Myocyte (in vitro differentiated cells): ENCODE measurements around the gene ATP1A1. TPM values are rescaled to one million over a fixed set of nuclear protein-coding genes. Genes with fewer than 3 reads are reported as not detected.

Experiments
- DNase-seq: peaks from one replicate; pipeline ENCODE4 v3.0.0-alpha.2; 2012; ENCODE audit warnings: low read depth
- polyA plus RNA-seq: library from polyadenylated mRNA; unstranded; fragments of >200 nt; gene quantifications from one replicate; pipeline ENCODE4 v1.2.1, GENCODE V29; 2012; ENCODE audit warnings: missing spikeins
- total RNA-seq: library from RNA; depleted of rRNA; stranded (reverse); fragments of >200 nt; gene quantifications from 2 replicates; pipeline ENCODE4 v1.2.3, GENCODE V29; 2014

ATP1A1 gene
- 235 and 302 TPM in 2 replicates for total RNA-seq
- 275 TPM for polyA plus RNA-seq

DNA sequence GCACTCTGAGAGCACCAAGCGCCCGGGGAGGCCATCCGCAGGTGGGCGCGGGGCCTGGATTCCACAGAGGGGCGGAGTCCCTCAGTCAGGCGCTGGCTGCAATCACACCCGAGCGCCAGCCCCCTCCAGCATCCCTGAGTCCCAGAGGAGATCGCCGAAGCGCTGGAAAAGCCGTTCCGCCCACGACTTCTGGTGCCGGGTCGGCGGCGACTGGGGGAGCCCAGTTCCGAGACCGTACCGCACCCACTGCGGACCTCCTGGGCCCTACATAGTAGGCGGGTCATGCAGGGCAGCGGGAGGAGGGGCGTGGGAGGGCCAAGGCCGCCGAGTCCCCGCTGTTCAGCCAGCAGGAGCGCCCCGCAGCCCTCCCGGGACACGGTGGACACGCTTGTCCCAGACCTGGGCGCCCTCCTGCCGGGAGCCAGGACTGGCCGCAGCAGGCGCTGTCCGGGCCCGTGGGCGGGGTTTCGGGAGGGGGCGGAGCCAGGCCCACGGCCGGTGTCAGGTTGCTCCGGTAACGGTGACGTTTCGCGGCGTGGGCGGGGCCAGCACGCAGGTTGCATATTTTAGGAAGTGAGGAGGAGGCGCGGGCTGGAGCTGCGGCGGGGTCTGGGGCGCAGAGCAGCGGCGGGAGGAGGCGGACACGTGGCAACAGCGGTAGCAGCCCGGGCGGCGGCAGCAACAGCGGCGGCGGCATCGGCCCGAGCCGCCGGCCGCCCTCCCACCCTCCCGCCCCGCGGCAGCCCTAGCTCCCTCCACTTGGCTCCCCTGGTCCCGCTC, at the start of gene ATP1A1:
TSS of gene ATP1A1 (plus strand) at position 594 of the 780 bp plus-strand sequence. CDS start 268 bp downstream, outside the sequence.
- DNase-seq, result peak; percentile 92

DNA sequence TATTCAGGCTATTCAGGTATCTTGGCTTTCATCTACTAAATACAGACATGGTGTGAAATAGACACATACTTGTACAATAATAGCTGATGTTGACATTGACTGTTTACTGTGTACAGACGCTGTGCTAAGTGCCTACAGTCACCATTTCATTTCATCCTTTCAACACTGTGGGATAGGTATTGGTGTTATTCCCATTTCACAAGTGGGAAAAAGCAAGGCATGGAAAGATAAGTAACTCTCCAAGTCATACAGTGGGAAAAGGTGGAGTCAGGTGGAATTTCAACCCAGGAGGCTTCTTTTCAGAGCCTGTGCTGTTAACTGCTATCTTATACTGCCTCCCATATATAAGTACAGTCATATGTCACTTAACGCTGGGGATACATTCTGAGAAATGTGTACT, 49.6 kb upstream of the ATP1A1 start:
- no peak for DNase-seq

DNA sequence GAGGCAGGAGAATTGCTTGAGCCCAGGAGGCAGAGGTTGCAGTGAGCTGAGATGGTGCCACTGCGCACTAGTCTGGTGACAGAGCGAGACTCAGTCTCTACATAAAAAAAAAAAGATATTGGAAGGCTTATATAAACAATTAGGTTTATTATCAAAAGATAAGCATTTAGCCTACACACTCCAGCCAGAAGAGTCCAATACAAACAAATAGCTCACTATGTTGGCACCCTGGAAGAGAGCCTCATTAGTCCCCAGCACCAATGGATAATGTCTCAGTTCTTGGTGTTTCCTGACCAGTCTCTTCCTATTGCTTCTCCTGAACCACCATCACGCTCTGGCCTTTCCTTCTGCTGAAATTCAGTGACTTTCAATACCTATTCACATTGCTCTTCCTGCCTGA, 48.6 kb upstream of the ATP1A1 start:
- DNase-seq, result no peak

DNA sequence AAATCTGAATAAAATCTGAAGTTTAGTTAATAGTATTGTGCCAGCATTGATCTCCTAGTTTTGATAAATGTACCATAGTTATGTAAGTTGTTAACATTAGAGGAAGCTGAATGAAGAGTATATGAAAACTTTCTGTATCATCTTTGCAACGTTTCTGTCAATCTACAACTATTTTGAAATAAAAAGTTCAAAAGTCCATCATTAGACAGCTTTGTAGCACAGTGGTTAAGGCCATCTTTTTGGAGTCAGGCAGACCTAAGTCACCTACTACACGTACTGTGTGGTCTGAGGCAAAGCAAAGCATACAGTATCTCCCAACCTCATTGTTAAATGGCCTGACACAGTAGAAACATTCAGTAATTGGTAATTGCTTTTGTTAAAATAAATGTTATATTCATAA, 47.9 kb upstream of the ATP1A1 start:
- no peak for DNase-seq

DNA sequence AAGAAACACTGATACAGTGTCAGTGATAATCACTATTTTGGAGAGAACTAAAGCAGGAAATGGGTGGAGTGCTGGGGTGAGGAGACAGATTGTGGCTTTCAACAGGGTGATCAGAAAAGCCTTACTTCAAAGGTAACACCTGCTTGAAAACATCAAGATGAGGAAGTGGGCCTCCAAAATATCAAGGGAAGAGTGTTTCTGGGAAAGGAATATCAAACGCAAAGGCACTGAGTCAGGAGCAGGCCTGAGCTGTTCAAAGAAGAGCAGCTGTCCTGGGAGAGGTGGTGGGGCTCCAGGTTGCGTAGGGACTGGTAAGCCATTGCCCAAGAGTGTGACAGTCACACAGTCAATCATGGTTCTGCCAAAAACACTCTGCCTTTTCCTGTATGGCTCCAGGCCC, 47.1 kb upstream of the ATP1A1 start:
- DNase-seq, result no peak

DNA sequence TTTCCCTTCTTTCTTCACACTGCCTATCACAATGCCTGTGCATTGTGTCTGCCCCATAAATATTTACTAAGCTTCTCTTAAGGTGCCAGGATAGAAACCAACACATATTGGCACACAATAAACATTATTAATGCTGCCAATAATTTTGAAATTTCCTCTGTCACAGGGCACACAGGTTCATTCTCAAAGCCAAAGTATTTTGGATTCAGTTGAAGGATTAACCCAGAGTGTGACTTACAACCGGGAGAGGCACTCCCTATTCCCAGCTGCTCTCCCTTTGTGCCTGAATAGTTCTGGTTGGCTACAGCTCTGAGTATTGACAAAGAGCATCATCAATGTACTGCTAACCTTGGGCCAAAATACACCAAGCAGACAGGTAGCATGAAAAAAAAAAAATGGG, 46.6 kb upstream of the ATP1A1 start:
- peak; percentile 23 for DNase-seq

DNA sequence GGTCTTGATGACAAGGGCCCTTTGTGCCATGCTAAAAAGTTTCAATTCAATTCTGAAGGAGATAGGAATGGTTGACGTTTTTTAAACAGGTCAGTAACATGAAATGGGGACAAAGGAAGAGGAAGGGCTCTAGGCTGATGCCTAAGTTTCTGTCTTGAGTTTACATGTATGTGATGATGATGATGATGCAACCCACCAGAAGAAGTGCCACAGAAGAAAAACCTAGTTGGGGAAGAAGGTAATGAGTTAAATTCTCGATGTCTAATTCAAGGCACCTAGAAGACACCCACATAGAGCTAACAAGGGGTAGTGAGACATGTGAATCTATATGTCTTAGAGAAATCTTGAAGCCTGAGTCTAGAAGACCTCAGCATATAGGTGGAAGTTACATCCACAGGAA, 44.4 kb upstream of the ATP1A1 start:
- no peak for DNase-seq

DNA sequence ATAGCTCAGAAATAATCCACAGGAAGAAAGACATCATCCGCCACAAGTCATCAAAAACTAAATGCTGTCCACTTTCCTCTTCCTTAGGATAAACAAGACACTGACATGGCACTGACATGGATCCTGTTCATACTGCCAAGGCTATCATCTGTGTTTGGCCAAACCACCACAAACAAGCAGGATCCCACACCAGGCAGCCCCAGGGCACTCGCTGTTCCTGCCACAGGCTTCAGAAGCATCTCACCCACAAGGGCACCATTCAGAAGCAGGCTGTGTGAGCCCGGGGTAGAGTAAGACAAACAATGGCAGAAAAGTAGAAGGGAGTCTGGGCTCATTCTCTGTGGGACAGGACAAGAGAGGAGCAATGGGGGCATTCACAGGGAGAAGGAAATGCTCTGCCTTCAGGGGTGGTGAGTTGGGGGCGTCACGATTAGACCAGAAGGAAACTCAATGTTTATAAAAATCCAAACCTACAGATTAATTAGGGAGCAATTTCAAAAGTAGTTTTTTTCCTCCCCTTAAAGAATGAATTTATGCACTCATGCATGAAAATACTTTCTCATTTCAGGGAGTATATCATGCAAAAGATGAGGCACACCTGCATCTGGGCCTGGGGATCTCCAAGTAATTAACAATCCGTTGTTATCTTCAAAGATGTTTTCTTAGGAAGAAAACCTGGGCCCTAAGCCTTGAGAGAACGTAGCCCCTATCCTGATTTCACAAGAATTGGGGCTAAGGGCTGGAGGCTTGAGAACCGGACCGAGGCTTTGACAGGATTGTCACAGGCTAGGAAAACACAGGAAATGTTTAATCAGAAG, 43.3 kb upstream of the ATP1A1 start:
- no peak for DNase-seq

DNA sequence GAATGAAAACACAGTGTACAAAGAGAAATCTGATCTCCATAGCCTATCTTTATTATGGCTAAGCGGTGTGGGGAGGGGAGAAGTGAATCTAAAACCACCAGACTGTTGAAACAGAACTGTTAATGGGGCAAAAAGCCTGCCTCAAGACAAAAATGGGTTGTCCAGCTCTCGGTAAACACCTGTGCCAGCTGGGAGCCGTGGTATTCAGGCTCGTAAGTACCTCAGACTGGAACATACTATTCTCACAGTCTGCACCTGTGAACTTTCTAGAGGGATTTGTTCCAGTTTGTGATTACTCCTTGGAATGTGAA, 42.7 kb upstream of the ATP1A1 start:
- no peak for DNase-seq

DNA sequence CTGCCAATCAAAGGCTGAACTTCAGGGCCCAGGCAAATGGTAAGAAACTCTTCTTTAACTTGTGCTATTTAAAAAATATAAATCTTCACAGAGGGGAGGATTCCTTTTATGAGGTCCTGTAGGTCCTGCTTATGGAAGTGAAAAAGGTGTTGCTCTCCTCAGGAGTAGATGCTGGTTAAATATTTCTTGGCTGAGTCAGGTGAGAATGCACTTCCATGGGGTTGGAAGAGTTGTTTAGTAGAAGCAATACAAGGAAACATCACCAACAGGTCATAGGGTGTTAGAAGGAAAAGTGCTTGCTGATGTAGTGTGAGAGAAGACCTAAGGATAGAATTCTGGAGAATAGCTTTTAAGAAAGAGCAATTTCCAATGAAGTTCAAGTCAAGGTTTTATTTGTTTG, 42.2 kb upstream of the ATP1A1 start:
- no peak for DNase-seq

DNA sequence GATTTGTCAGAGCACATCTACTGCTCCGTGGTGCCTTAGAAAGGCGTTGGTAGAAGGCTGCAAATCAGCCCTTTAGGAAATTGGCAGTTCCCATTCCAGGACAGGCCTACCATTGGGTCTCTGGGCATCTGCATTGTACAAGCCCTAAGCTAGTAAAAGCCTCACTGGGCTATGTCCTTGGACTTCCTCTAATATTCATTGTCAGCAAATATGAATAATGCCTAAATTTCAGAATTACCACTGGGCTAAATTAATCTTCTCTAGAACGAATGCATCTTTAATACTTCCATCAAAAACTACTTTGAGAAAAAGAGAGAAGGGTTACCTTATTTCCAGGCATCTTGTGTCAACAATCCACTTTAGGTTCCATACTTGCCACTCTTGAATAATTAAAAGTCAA, 41.5 kb upstream of the ATP1A1 start:
- no peak for DNase-seq

DNA sequence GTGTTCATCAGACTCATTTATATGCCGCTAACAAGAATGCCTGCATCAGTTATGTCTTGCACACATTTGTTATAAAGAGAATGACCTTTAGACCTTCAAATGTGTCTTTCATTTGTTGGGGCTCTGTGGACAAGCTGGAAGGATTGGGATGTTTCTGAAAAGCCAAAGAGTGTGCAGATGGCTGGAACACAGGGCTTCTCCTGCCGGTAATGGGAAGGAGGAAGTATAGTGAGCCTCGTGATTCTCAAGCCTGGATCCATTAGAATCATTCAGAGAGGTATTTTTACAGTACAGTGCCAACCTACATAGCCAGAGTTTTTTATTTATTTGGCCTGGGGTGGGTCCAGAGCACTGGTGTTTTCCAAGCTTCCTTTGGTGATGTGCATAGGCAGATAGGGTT, 40.6 kb upstream of the ATP1A1 start:
- DNase-seq, result no peak

DNA sequence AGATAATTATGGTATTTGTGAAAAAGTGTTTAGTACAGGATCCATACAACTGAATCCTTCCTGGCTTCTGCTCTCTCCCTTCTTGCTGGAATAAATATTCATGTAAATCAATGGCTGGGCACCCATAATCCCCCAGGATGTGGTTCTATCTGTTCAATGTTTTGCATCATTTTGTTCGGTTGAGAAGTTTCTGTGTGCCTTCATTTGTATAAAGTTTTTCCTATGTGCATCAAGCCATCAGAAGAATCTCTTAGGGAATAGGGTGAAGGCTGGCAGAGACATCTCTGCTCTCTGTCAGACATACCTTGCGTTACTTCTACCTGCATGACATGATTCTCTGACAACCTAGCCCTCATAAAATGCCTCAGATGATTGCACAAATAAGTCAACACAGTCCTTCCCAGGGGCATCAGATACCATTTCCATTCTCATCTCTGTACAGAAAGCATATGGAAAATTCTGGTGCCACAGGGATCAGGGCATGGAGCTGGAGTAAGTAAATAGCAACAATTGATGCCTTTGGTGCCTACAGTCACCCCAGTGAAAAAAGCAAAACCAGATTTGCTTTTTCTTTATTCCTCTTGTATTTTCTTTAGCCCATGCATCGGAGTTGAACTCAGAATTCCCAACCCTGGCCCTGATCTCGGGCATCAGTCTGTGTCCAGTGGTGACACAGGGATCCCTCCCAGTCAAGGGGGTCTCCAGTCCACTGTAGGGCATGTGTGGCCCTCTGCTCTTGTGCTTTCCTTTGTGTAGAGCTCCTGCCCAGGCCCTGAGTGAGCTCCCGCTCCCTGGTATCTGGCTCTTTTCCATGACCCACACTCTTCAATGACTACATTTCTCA, 39.7 kb upstream of the ATP1A1 start:
- DNase-seq, result no peak

DNA sequence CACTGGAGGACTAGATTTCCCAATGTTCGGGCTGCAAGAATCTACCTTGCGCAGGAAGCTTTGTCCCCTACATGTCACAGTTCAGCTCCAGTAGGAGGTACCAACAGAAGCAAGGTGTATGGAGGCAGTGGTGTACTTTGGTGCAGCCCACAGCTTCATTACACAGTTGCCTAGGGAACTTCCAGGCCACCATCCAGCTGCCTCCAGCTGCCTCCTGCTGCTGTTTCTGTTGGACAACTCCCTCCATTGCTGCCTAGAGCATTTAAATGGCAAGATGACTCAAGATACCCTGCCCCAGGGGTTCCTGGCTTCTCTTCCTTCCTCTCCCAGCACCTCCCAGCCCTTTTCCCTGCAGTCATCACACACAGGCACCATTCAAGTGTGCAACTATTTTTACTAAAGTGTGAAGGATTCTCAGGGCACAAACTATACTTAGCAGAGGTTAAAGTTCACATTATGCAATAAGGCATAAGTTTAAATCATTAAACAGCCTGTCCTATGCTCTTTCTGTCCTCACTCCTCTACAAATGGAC, 39.0 kb upstream of the ATP1A1 start:
- DNase-seq, result no peak

DNA sequence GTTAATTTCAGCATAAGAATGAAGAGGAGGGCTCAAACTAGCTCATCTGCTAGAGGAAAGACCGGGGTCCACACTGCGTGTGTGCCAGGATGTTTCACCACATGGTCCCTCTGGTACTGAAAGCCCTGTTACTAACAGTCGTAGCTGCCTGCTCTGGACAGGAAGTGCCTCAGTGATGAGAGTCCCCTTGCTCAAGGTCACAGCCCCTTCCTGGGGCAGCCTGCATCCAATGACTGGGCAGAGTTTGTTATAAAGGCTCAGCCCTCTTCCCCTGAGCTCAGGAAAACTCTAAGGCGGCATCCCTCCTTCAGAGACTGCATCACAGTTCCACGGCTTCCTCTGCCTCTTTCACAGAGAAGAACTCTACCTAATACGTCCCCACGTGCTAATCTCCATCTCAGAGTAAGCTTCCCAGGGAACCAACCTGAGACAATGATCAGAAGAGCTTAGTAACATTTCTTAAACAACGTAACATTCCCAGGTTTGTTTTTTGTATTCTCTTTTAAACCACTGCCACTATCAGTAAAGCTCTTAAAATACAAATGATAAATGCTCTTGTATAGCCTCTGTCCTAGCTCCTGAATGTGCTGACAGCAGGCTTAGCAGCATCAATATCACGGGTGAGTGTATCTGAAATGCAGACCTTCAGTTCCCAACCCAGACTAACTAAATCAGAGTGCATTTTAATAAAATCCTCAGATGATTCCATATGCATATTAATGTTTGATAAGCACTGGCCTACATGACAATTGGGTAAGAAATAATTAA, 38.0 kb upstream of the ATP1A1 start:
- DNase-seq, result no peak

DNA sequence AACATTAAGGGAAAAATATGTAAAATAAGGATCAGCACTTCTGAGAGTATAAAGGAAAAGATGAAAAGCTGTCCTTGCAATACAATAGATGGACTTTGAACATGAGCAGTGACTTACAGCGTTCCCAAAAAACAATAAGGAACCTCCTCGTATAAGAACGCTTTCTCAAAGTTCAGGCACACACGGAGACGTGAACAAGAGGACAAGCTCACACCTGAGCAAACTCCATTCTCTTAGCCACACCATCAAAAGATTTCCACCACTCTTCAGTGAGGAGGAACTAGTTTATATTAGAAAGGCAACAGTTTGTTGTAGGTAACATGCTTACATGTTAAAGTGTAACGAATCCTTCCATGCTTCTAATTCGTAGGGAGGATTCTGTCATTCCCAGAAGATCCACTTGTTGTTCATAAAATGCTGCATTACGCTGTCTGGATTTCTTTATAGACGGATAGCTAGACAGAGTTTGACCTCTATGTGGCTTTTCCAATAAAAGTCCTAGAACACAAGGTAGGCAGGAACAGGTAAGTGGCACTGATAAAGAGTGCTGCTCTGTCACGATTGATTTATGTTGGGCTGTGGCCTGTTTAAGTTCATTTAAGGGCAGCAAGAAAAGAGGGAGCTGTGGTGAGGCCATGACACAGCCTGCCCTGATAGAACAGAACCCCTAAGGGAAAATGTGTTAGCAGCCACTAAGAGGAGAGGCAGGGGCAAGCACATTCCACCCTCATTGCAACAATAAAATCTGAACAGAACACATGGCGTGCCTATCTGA, 37.0 kb upstream of the ATP1A1 start:
- no peak for DNase-seq

DNA sequence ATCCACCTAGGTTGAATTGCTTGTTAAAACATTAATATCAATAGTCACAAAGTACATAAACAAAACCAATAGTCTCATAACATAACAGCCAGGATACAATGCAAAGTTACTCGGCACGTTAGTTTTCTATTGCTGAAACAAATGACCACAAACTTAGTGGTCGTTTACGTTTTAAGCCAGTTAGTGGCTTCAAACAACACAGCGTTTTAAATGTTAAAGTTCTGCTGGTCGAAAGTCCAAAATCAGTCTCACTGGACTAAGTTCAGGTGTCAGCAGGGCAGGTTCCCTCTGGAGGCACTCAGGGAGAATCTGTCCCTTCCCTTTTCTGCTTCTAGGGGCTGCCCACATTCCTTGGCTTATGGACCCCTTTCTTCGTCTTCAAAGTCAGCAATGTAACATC, 35.6 kb upstream of the ATP1A1 start:
- no peak for DNase-seq

DNA sequence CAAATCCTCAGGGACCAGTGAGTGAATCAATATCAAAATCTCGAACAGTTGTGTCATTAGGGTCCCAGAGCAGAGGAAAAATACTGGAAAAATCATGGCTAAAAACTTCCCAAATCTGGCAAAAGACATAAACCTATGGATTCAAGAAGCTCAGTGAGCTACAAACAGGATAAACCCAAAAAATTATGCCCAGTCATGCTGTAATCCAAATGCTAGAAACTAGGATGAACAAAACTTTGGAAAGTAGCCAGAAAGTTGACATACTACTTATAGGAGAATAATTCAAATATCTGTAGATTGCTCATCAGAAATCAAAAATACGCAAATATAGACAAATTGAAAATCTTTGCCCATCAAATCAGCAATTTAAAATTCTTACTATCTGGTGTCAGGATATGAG, 34.6 kb upstream of the ATP1A1 start:
- no peak for DNase-seq

DNA sequence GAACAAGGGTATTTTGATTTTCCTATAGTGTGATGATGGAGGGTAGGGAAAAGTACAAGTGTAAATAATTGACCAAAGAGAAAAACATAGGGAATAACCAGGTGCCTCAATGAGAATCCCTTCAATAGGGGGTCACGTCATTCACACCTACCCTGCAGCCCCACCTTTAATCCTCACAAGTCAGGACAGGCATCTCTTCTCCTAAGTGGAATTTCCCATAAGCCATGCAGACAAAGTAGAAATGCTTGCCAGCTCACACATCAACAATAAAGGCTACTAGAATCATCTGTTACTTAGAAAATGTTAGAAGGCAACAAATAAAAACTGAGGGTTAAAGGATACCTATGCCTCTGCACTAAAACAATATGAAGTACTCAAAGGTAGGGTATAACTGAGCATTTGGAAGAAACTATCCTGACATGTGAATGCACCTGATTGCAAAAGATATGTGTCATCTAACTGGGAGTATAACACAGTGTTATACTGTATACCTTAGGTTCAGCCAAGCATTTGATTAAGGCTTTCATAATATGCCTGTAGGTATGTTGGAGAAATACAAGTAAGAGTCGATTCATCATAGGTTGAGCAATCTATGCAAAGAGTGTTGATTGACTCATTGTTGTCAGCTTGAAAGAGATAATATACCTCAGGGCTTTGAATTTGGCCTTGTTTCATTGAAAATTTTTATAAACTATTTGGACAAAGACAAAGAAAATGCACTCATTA, 32.4 kb upstream of the ATP1A1 start:
- DNase-seq, result no peak
